Measurements from ENCODE around the gene DEFB125. TPM values are rescaled to one million over a fixed set of nuclear protein-coding genes. Genes with fewer than 3 reads are reported as not detected.

The DEFB125 gene, protein sequence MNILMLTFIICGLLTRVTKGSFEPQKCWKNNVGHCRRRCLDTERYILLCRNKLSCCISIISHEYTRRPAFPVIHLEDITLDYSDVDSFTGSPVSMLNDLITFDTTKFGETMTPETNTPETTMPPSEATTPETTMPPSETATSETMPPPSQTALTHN
- total RNA-seq = not detected

DNA sequence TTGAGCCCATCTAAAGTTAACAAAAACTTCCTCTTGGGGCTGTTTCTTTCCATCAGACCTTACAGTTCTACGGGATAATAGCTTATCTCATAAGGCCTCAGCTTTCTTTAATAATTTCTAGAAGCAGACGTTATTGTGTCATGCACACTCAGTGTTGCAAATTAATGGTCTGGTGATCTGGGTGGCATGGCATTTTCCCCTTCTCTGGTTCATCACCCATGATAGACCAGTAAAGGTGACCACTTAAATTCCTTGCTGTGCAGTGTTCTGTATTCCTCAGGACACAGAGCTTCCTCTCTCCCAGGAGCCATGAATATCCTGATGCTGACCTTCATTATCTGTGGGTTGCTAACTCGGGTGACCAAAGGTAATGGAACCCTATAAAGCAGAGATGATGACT, at the start of gene DEFB125:
Gene DEFB125 (plus strand): TSS at position 272 of the 400 bp plus-strand sequence. CDS start 38 bp downstream, at position 310.
- TF ChIP-seq, protein P1, sequence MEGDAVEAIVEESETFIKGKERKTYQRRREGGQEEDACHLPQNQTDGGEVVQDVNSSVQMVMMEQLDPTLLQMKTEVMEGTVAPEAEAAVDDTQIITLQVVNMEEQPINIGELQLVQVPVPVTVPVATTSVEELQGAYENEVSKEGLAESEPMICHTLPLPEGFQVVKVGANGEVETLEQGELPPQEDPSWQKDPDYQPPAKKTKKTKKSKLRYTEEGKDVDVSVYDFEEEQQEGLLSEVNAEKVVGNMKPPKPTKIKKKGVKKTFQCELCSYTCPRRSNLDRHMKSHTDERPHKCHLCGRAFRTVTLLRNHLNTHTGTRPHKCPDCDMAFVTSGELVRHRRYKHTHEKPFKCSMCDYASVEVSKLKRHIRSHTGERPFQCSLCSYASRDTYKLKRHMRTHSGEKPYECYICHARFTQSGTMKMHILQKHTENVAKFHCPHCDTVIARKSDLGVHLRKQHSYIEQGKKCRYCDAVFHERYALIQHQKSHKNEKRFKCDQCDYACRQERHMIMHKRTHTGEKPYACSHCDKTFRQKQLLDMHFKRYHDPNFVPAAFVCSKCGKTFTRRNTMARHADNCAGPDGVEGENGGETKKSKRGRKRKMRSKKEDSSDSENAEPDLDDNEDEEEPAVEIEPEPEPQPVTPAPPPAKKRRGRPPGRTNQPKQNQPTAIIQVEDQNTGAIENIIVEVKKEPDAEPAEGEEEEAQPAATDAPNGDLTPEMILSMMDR (IDR thresholded peaks at IDR 0.05) = no peak
- H3K9me3 ChIP-seq = peaks cover 3% of the 10 kb centered on the region
- no peak within 1 kb of the TSS for H3K4me3 ChIP-seq
- no peak for DNase-seq (ENCODE audit: low spot score)
- no peaks in the 10 kb centered on the region for H3K4me1 ChIP-seq (ENCODE audit: control insufficient read depth in 1 of 2, low read depth in 2 of 2)
- no peaks in the 10 kb centered on the region for H3K36me3 ChIP-seq
- no peak within 1 kb of the TSS for H3K27ac ChIP-seq
- no peak for ATAC-seq (ENCODE audit: insufficient number of reproducible peaks, low FRiP score, low read depth)
- no peaks in the 10 kb centered on the region for H3K27me3 ChIP-seq (replicated peaks; ENCODE audit: insufficient read depth)

DNA sequence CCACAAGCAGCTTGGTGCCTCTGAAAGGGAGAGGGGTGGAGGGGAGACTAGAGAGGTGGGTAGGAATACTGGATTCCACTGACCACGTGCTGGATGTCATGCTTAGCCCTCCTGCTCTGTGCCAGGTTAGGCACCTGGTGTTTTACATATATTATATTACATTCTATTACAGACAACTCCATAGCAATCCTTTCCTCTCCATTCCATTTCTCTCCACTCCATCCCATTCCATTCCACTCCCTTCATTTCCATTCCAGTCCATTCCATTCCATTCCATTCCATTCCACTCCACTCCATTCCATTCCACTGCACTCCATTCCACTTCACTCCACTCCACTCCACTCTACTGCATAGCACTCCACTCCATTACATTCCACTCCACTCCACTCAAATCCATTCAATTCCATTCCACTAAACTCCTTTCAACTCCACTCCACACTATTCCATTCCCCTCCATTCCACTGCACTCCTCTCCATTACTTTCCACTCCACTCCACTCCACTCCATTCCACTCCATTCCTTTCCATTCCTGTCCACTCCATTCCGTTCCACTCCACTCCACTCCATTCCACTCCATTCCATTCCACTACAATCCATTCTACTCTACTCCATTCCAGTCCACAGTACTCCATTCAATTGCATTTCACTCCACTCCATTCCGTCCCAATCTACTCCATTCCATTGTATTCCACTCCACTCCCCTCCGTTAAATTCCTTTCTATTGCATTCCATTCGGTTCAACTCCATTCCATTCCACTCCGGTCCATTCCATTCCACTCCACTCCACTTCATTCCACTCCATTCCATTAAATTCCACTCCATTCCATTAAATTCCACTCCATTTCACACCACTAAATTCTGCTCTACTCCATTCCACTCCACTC, 27.2 kb upstream of the DEFB125 start:
- TF ChIP-seq, protein P1 (IDR thresholded peaks at IDR 0.05) = no peak
- no peaks in the 10 kb centered on the region for H3K36me3 ChIP-seq
- H3K4me3 ChIP-seq = no peak overlapping the region
- ATAC-seq (ENCODE audit: insufficient number of reproducible peaks, low FRiP score, low read depth) (no peak), DNase-seq (ENCODE audit: low spot score) (no peak)
- H3K27ac ChIP-seq = no peak overlapping the region
- no peaks in the 10 kb centered on the region for H3K4me1 ChIP-seq (ENCODE audit: control insufficient read depth in 1 of 2, low read depth in 2 of 2)
- H3K27me3 ChIP-seq (replicated peaks; ENCODE audit: insufficient read depth) = no peaks in the 10 kb centered on the region
- H3K9me3 ChIP-seq = no peaks in the 10 kb centered on the region

DNA sequence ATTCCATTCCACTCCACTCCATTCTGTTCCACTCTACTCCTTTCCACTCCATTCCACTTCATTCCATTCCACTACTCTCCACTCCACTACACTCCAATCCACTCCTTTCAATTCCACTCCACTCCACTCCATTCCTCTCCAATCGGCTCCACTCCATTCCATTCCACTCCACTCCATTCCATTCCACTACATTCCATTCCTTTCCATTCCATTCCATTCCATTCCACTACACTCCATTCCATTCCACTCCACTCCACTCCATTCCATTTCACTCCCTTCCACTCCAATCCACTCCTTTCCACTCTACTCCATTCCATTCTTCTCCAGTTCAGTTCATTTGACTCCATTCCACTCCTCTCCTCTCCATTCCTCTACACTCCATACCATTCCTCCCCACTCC, 26.2 kb upstream of the DEFB125 start:
- ATAC-seq (ENCODE audit: insufficient number of reproducible peaks, low FRiP score, low read depth) (no peak), DNase-seq (ENCODE audit: low spot score) (no peak)
- Histone ChIP-seq H3K9me3 (no peaks in the 10 kb centered on the region), H3K36me3 (no peaks in the 10 kb centered on the region), H3K4me1 (ENCODE audit: control insufficient read depth in 1 of 2, low read depth in 2 of 2) (no peaks in the 10 kb centered on the region), H3K4me3 (no peak overlapping the region), H3K27me3 (replicated peaks; ENCODE audit: insufficient read depth) (no peaks in the 10 kb centered on the region), H3K27ac (no peak overlapping the region)
- TF ChIP-seq, protein P1 (IDR thresholded peaks at IDR 0.05) = no peak

DNA sequence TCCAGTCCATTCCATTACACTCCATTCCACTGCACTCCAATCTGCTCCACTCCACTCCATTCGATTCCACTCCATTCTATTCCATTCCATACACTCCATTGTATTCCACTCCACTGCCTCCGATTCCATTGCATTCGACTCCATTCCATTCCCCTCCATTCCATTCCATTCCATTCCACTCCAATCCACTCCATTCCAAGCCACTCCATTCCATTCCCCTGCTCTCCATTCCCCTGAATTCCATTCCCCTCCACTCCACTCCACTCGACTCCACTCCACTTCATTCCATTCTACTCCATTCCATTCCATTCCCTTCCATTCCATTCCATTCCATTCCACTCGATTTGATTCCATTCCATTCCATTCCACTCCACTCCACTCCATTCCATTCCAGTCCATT, 25.7 kb upstream of the DEFB125 start:
- Histone ChIP-seq H3K36me3 (no peaks in the 10 kb centered on the region), H3K9me3 (no peaks in the 10 kb centered on the region), H3K27ac (no peak overlapping the region), H3K4me1 (ENCODE audit: control insufficient read depth in 1 of 2, low read depth in 2 of 2) (no peaks in the 10 kb centered on the region), H3K4me3 (no peak overlapping the region), H3K27me3 (replicated peaks; ENCODE audit: insufficient read depth) (no peaks in the 10 kb centered on the region)
- no peak for ATAC-seq (ENCODE audit: insufficient number of reproducible peaks, low FRiP score, low read depth)
- no peak for DNase-seq (ENCODE audit: low spot score)
- TF ChIP-seq, protein P1 (IDR thresholded peaks at IDR 0.05) = no peak

DNA sequence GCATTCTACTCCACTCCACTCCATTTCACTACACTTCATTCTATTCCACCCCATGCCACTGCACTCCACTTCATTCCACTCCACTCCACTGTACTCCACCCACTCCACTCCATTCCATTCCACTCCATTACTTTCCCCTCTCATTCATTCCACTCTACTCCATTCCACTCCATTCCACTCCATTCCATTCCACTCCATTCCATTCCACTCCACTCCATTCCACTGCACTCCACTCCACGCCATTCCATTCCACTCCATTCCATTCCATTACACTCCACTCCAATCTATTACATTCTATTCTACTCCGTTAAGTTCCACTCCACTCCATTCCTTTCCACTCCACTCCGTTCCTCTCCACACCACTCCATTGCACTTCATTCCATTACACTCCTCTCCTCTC, 25.0 kb upstream of the DEFB125 start:
- ATAC-seq (ENCODE audit: insufficient number of reproducible peaks, low FRiP score, low read depth) (no peak), DNase-seq (ENCODE audit: low spot score) (no peak)
- H3K4me1 ChIP-seq (ENCODE audit: control insufficient read depth in 1 of 2, low read depth in 2 of 2) = no peaks in the 10 kb centered on the region
- H3K27ac ChIP-seq = no peak overlapping the region
- H3K27me3 ChIP-seq (replicated peaks; ENCODE audit: insufficient read depth) = no peaks in the 10 kb centered on the region
- no peaks in the 10 kb centered on the region for H3K9me3 ChIP-seq
- no peak overlapping the region for H3K4me3 ChIP-seq
- no peaks in the 10 kb centered on the region for H3K36me3 ChIP-seq
- TF ChIP-seq, protein P1 (IDR thresholded peaks at IDR 0.05) = no peak

All from thoracic aorta (tissue), 2 donors.